HG02798 (cell line): ENCODE data around the gene ANKRD16.
"Not testable (repeated sequence)": the region's sequence is repeated elsewhere in the genome, so short reads cannot be mapped to it uniquely, and the experiment has no call there.

Source experiments
- ATAC-seq: cut with Tn5 transposase; IDR thresholded peaks from one replicate; pipeline ENCODE4 v1.9.1; 2021; ENCODE audit warnings: mild to moderate bottlenecking; ENCODE audit not compliant: unreplicated experiment, poor library complexity

Gene ANKRD16

GRCh38 chr10:5840314-5841307 lies 49.1 kb downstream of the ANKRD16 start:
- peak; percentile 75 for ATAC-seq

GRCh38 chr10:5836181-5836580 lies 53.5 kb downstream of the ANKRD16 start:
- not testable (repeated sequence) for ATAC-seq

- no peak for ATAC-seq
These were observed 54.1 kb downstream of the ANKRD16 start for GRCh38 chr10:5835446-5836095.

- no peak for ATAC-seq
These were observed 55.9 kb downstream of the ANKRD16 start for GRCh38 chr10:5833814-5834213.

GRCh38 chr10:5832946-5833345 lies 56.7 kb downstream of the ANKRD16 start:
- no peak for ATAC-seq

- ATAC-seq: no peak
These were observed 58.3 kb downstream of the ANKRD16 start for GRCh38 chr10:5831446-5831782.

GRCh38 chr10:5830629-5831445 lies 58.9 kb downstream of the ANKRD16 start:
- no peak for ATAC-seq

- no peak for ATAC-seq
These were observed 60.4 kb downstream of the ANKRD16 start for GRCh38 chr10:5829267-5829666.

GRCh38 chr10:5828725-5829124 lies 61.0 kb downstream of the ANKRD16 start:
- no peak for ATAC-seq

- no peak for ATAC-seq
These were observed 61.9 kb downstream of the ANKRD16 start for GRCh38 chr10:5827841-5828240.

- not testable (repeated sequence) for ATAC-seq
These were observed 63.2 kb downstream of the ANKRD16 start for GRCh38 chr10:5826511-5826910.

- ATAC-seq: peak; percentile 55
These were observed 70.8 kb downstream of the ANKRD16 start for GRCh38 chr10:5818894-5819293.

GRCh38 chr10:5818048-5818331 lies 71.7 kb downstream of the ANKRD16 start:
- no peak for ATAC-seq

- ATAC-seq: no peak
These were observed 72.2 kb downstream of the ANKRD16 start for GRCh38 chr10:5817322-5818047.

GRCh38 chr10:5816170-5816569 lies 73.5 kb downstream of the ANKRD16 start:
- ATAC-seq: no peak

- ATAC-seq: no peak
These were observed 75.3 kb downstream of the ANKRD16 start for GRCh38 chr10:5814110-5815107.

- peak; percentile 87 for ATAC-seq
These were observed 76.2 kb downstream of the ANKRD16 start, which contains the start of gene GDI2 for GRCh38 chr10:5813341-5814109. TSS of gene GDI2 (minus strand) at chr10:5813434. CDS start at chr10:5813258, 176 bp downstream.

- peak; percentile 37 for ATAC-seq
These were observed 76.7 kb downstream of the ANKRD16 start for GRCh38 chr10:5813091-5813340.
